DLD1 (cell line): Measurements from ENCODE around the gene LHX1.

Source experiments
- in situ Hi-C: cut with HindIII; loops from 2 replicates; pipeline ENCODE4 v1.10.0; 2017; ENCODE audit warnings: low sequenced_read_pairs

The LHX1 gene

GRCh38 chr17:36948717-36949460 is 11.6 kb downstream of the LHX1 start, which contains the start of gene AATF:
Gene AATF (plus strand): TSS chr17:36948954. CDS start chr17:36949126, 172 bp downstream.
- in situ Hi-C loops, result loop anchor here (10.0 kb wide), 1 partner anchor 64 kb away; no protein-coding TSS in a partner anchor

GRCh38 chr17:36949461-36949927 is 12.2 kb downstream of the LHX1 start:
- in situ Hi-C loops, result loop anchor here (10.0 kb wide), 1 partner anchor 65 kb away; no protein-coding TSS in a partner anchor

GRCh38 chr17:36950027-36950426 is 12.8 kb downstream of the LHX1 start:
- in situ Hi-C loops, result no loop called here

- in situ Hi-C loops, result no loop called here
Measured at GRCh38 chr17:36951084-36951789, 14.0 kb downstream of the LHX1 start.

GRCh38 chr17:36971508-36971907 is 34.2 kb downstream of the LHX1 start:
- in situ Hi-C loops, result no loop called here

GRCh38 chr17:36972186-36972700 is 35.0 kb downstream of the LHX1 start:
- in situ Hi-C loops, result no loop called here

GRCh38 chr17:36972905-36973304 is 35.6 kb downstream of the LHX1 start:
- in situ Hi-C loops, result no loop called here

GRCh38 chr17:36975922-36976515 is 38.7 kb downstream of the LHX1 start:
- in situ Hi-C loops, result no loop called here

GRCh38 chr17:36977066-36977465 is 39.8 kb downstream of the LHX1 start:
- in situ Hi-C loops, result no loop called here

- in situ Hi-C loops, result no loop called here
Measured at GRCh38 chr17:36977568-36977967, 40.3 kb downstream of the LHX1 start.

GRCh38 chr17:36978810-36979564 is 41.7 kb downstream of the LHX1 start:
- in situ Hi-C loops, result no loop called here

GRCh38 chr17:36979565-36979941 is 42.3 kb downstream of the LHX1 start:
- in situ Hi-C loops, result no loop called here

- in situ Hi-C loops, result no loop called here
Measured at GRCh38 chr17:36980280-36980761, 43.0 kb downstream of the LHX1 start.

- in situ Hi-C loops, result no loop called here
Measured at GRCh38 chr17:36983618-36984017, 46.3 kb downstream of the LHX1 start.

GRCh38 chr17:36989173-36989572 is 51.9 kb downstream of the LHX1 start:
- in situ Hi-C loops, result no loop called here

- in situ Hi-C loops, result no loop called here
Measured at GRCh38 chr17:36992701-36993100, 55.4 kb downstream of the LHX1 start.

GRCh38 chr17:36993227-36993626 is 56.0 kb downstream of the LHX1 start:
- in situ Hi-C loops, result no loop called here
